CD4-positive, alpha-beta T cell treated with Interleukin-21 for 1 hour (primary cell): ENCODE data around the gene PYGB.
A peak's percentile ranks its signal among the peaks of the same experiment; 100 is the strongest.

Source experiments
- DNase-seq: peaks from one replicate; pipeline ENCODE4 v3.0.0-alpha.2; 2020

The PYGB gene

GRCh38 chr20:25247956-25248785 is at the start of gene PYGB:
PYGB (plus strand) TSS chr20:25248085; CDS start chr20:25248179, 94 bp downstream.
- peak; percentile 82 for DNase-seq

DNA sequence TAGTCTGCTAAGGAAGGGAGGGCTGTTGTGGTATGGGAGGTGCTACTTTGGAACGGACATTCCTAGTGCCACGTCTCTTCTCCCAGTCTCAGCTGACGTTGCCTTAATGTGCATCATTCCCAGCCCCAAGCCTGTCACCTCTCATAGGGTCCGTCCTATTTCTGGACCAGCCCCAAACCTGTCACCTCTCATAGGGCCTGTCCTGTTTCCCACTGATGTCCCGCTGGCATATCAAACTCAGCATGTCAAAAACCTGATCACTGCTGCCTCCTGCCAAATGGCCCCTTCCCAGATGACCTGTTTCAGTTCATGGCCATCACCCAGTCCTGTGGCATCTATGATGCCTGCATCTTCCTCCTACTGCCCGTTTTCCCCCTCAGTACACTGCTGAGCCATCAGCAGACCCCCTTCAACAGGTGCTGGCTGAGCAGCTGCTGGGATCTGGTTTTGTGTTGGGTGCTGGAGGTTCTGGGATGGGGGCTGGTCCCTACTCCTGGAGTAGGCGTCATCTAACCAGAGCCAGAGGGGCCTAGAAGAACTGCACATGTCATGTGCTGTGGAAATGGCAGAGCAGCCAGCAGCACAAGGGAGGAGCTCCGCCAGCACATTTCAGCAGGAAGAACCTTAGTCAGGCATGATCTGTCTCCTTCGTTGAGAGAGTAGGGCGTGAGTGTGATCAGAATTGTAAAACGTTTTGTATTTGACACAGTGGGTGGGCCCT is 49.1 kb upstream of the PYGB start:
- no peak for DNase-seq

- DNase-seq = no peak
These were observed 48.2 kb upstream of the PYGB start for GRCh38 chr20:25199473-25200260.

GRCh38 chr20:25203089-25203488 is 44.8 kb upstream of the PYGB start:
- no peak for DNase-seq

DNA sequence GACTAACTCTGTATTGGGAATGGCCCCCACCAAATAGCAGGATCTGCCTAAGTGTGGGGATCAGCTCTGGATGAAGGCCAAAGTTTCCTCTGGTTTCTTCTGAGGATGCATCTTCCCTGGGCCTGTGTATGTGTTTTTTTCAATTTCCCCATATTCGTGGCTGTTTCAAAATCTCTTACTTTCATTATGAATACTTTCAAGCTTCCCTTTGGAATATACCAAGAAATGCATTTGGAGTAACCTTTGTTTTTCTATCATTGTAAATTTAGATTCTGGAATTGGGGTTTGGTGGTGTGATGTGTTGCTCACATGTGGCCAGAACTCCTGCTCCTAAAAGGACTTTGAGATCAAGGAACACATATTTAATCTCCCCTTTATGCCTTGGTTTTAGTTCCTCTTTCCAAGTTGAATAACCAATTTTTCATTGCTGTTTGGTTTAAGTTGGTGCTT is 44.0 kb upstream of the PYGB start:
- DNase-seq = no peak

DNA sequence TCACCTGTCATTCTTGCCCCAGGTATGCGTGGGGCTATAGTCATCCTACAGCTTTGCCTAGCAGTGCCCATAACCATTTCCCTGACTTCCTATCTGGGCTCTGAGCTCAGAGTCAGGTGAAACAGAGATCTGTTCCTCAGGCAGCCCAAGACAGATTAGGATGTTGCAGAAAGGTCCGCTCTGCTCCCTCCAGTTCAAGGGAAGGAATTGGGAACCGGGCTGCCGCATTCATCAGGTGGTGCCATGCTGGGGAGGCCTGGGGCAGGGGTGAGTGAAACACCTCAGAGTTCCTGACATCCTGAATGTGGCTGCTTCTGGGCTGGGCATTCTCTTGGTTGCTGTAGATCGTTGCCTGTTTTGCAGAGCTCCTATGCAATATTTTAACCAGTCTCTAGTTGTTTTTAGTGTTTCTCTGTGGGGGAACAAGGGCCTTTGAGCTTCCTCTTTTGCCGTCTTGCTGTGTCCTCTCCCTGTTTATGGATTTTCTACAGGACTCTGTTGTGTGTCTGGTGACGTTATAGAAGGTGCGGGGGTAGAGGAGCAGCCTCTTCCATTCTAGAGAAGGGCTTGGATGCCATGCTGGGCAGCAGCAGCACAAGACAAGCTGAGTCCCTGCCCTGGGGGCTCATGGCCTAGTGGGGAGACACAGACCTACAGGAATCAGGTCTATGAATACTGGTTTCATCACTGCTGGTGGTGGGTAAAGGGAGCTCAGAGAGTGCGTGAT is 43.2 kb upstream of the PYGB start:
- no peak for DNase-seq

GRCh38 chr20:25205277-25206062 is 42.4 kb upstream of the PYGB start:
- DNase-seq = no peak

- no peak for DNase-seq
These were observed 41.9 kb upstream of the PYGB start for GRCh38 chr20:25206063-25206403.

DNA sequence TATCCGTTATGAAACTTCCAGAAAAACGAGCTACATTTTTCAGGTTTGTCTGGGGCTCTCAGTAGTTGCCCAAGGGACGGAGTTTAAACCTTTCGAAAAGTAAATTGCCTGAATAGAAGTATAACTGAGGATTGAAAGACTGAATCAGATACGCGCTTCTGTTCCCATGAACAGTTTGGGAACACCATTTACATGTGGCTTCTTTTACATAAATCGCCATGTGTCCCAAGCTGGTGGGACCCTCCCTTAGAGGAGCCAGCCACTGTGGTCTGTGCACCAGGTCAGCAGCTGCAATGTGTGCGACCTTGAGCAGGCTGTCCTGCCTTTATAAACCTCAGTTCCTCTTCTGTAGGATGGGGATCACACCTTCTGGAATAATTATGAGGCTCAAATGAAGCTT is 41.3 kb upstream of the PYGB start:
- DNase-seq = no peak

- no peak for DNase-seq
These were observed 40.5 kb upstream of the PYGB start for GRCh38 chr20:25207149-25207959.

DNA sequence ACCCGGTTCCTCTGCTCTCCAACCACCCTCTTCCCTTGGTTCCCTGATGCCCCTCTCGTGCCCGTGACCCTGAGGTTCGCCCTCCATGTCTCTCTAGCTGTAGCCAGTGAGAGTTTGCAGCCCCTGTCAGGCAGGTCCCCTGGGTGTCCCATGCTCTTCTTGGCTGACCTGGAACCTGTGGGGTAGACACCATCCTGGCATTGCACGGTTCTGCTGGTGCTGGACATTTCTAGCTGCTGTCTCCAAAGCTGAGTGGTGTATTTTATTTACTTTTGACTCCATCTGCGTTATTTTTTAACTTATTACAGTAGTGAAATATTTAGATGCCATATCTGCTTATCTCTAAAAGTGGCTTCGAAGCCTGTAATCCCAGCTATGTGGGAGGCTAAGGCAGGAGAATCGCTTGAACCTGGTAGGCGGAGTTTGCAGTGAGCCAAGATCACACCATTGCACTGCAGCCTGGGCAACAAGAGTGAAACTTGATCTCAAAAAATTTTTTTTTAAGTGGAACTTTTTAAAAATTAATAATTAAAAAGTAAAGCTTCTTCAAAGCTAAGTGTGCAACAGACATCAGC is 39.8 kb upstream of the PYGB start:
- DNase-seq = no peak

GRCh38 chr20:25209400-25209799 is 38.5 kb upstream of the PYGB start:
- no peak for DNase-seq

- no peak for DNase-seq
These were observed 38.0 kb upstream of the PYGB start for GRCh38 chr20:25209911-25210310.

DNA sequence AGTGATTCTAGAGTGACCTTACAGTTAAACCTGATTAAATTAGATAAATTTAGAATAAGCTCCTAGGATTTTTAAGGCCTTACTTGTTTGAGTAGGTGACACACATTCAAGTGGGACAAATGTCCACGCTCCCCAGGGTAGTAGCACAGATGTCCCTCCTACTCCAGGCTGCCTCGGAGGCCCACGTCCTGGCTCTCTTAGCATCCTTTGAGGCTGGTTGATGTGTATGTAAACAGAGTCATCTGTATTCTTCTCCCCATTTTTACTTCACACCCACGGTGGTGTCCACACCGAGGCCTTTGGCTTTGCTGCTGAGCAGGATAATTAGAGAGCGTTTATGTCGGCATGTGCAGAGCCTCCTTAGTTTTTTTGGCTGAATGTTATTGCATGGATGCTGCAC is 36.6 kb upstream of the PYGB start:
- no peak for DNase-seq

DNA sequence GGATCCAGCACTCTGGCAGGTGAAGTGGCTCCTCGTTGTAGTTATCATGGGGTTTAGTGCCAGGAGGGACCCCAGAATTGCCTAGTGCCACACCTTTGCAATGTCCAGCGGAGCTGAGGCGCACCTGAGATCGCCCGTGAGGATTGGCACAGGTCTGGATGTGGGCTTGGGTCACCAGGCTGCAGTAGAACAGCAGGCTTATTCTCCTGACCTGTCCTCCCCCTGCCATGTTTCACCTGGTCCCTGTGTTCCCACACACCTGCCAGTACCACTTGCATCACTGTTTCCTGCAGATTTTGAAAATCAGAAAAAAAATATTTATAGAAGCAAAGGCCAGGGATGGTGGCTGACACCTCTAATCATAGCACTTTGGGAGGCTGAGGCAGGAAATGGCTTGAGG is 35.6 kb upstream of the PYGB start:
- DNase-seq = no peak

- DNase-seq = no peak
These were observed 34.1 kb upstream of the PYGB start for GRCh38 chr20:25213566-25214425.

DNA sequence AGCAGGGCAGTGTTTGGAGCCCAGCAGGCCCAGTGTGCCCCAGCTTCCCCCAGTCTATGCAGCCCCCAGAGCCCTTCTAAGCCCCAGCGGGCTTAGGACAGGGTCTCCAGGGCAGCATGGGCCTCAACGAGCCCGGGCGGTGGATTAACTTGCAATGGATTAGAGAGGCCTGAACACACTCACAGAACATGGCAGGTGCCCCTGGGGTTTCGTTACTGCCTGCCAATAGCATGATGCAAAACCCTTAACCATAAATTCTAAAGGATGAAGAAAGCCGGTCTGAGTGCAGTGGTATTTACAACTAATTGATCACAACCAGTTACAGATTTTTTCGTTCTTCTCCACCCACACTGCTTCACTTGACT is 33.5 kb upstream of the PYGB start:
- DNase-seq = no peak

- no peak for DNase-seq
These were observed 33.1 kb upstream of the PYGB start for GRCh38 chr20:25214819-25215218.

DNA sequence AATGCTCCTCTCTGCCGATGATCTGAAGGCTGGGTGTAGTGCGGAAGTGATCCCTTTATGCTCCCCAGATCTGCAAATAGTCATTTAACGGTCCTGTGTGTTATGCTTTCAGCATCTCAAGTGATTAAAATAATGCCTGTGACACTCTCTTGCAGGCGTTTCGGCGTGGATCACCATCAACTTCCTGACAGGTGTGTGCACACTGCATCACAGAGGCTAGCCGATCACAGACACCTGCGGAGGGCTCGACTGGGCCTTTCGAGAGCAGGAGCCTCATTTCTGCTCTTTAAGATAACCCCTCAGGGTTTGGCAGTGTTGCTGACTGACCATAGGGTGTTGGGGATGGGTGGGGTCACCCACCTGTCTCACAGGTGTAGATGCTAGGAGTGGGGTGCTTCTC is 32.4 kb upstream of the PYGB start:
- DNase-seq = no peak
